H9 (cell line): ENCODE data around the gene ERC2. TPM values are rescaled to one million over a fixed set of nuclear protein-coding genes. Genes with fewer than 3 reads are reported as not detected.

Experiments used
- DNase-seq: peaks from one replicate; pipeline ENCODE4 v3.0.0-alpha.2; 2017
- H2AFZ ChIP-seq: one replicate; pipeline ENCODE4 v1.6.1; 2013; ENCODE audit warnings: mild to moderate bottlenecking, low read length, control low read depth, moderate library complexity
- H2AK5ac ChIP-seq: 2 replicates; pipeline ENCODE4 v1.6.1; 2013; ENCODE audit warnings: low read length, control low read depth, mixed read lengths; ENCODE audit not compliant: insufficient read length
- H2BK120ac ChIP-seq: one replicate; pipeline ENCODE4 v1.6.1; 2013; ENCODE audit warnings: low read depth, mild to moderate bottlenecking, low read length, control low read depth, inconsistent platforms; ENCODE audit not compliant: poor library complexity, severe bottlenecking
- H2BK12ac ChIP-seq: 2 replicates; pipeline ENCODE4 v1.6.1; 2013; ENCODE audit warnings: low read length, control low read depth, mixed read lengths, low read depth; ENCODE audit not compliant: insufficient read length
- H2BK15ac ChIP-seq: 2 replicates; pipeline ENCODE4 v1.6.1; 2013; ENCODE audit warnings: low read depth, low read length, control low read depth
- H2BK20ac ChIP-seq: one replicate; pipeline ENCODE4 v1.6.1; 2013; ENCODE audit warnings: low read depth, mild to moderate bottlenecking, low read length, control low read depth, inconsistent platforms; ENCODE audit not compliant: poor library complexity, severe bottlenecking
- H2BK5ac ChIP-seq: 2 replicates; pipeline ENCODE4 v1.6.1; 2013; ENCODE audit warnings: low read length, control low read depth, mixed read lengths; ENCODE audit not compliant: insufficient read length
- H3K14ac ChIP-seq: 2 replicates; pipeline ENCODE4 v1.6.1; 2013; ENCODE audit warnings: low read length, control low read depth; ENCODE audit not compliant: insufficient read depth
- H3K18ac ChIP-seq: 2 replicates; pipeline ENCODE4 v1.6.1; 2013; ENCODE audit warnings: low read depth, mild to moderate bottlenecking, mixed read lengths, low read length, control low read depth; ENCODE audit not compliant: insufficient read length
- H3K23ac ChIP-seq: 2 replicates; pipeline ENCODE4 v1.6.1; 2013; ENCODE audit warnings: low read length, control low read depth, mixed read lengths, low read depth; ENCODE audit not compliant: insufficient read length
- H3K23me2 ChIP-seq: 2 replicates; pipeline ENCODE4 v1.6.1; 2013; ENCODE audit warnings: low read depth, mild to moderate bottlenecking, mixed read lengths, low read length, control low read depth; ENCODE audit not compliant: insufficient read length, poor library complexity, severe bottlenecking
- H3K27ac ChIP-seq: 2 replicates; pipeline ENCODE4 v1.5.1; 2013; ENCODE audit warnings: low read length, control low read depth, mixed read lengths, low read depth; ENCODE audit not compliant: insufficient read length
- H3K27me3 ChIP-seq: 2 replicates; pipeline ENCODE4 v1.6.1; 2013; ENCODE audit warnings: low read length, control low read depth, inconsistent platforms; ENCODE audit not compliant: insufficient read depth
- H3K4ac ChIP-seq: 2 replicates; pipeline ENCODE4 v1.6.1; 2013; ENCODE audit warnings: low read depth, mild to moderate bottlenecking, control low read depth, inconsistent platforms, low read length, moderate library complexity
- H3K4me1 ChIP-seq: 2 replicates; pipeline ENCODE4 v1.6.1; 2013; ENCODE audit warnings: low read length, control low read depth, inconsistent platforms; ENCODE audit not compliant: insufficient read depth
- H3K4me2 ChIP-seq: 2 replicates; pipeline ENCODE4 v1.6.1; 2013; ENCODE audit warnings: low read length, control low read depth, mixed read lengths; ENCODE audit not compliant: insufficient read length, insufficient read depth
- H3K56ac ChIP-seq: 2 replicates; pipeline ENCODE4 v1.6.1; 2013; ENCODE audit warnings: low read depth, mild to moderate bottlenecking, mixed read lengths, low read length, control low read depth; ENCODE audit not compliant: insufficient read length
- H3K79me1 ChIP-seq: 2 replicates; pipeline ENCODE4 v1.6.1; 2013; ENCODE audit warnings: low read depth, mild to moderate bottlenecking, moderate library complexity, low read length, control low read depth, inconsistent platforms; ENCODE audit not compliant: insufficient read depth, poor library complexity, severe bottlenecking
- H3K79me2 ChIP-seq: 2 replicates; pipeline ENCODE4 v1.6.1; 2013; ENCODE audit warnings: low read length, control low read depth, inconsistent platforms; ENCODE audit not compliant: insufficient read depth
- H3K9ac ChIP-seq: 2 replicates; pipeline ENCODE4 v1.6.1; 2013; ENCODE audit warnings: low read length, control low read depth, mixed read lengths; ENCODE audit not compliant: insufficient read length; ENCODE audit errors: extremely low read depth
- H3K9me3 ChIP-seq: one replicate; pipeline ENCODE4 v1.6.1; 2013; ENCODE audit warnings: low read depth, low read length, inconsistent platforms; ENCODE audit not compliant: control insufficient read depth
- H3T11ph ChIP-seq: one replicate; pipeline ENCODE4 v1.6.1; 2013; ENCODE audit warnings: mild to moderate bottlenecking, low read length, control low read depth, inconsistent platforms
- H4K20me1 ChIP-seq: one replicate; pipeline ENCODE4 v1.6.1; 2013; ENCODE audit not compliant: control insufficient read depth, insufficient read length, insufficient read depth
- H4K5ac ChIP-seq: 2 replicates; pipeline ENCODE4 v1.6.1; 2013; ENCODE audit warnings: low read depth, mild to moderate bottlenecking, mixed read lengths, low read length, control low read depth; ENCODE audit not compliant: insufficient read length
- H4K8ac ChIP-seq: replicated peaks from 2 replicates; pipeline ENCODE4 v1.6.1; 2013; ENCODE audit warnings: low read length, control low read depth, mixed read lengths, low read depth; ENCODE audit not compliant: insufficient read length
- H4K91ac ChIP-seq: 2 replicates; pipeline ENCODE4 v1.6.1; 2013; ENCODE audit warnings: low read depth, mild to moderate bottlenecking, moderate library complexity, mixed read lengths, low read length, control low read depth; ENCODE audit not compliant: insufficient read length
- H3K27ac Mint-ChIP-seq, 3 experiments: 2 replicates in 2 of 3; 3 replicates in 1 of 3; pipeline ENCODE4 v1.8.0; 2020 to 2021; ENCODE audit warnings: mixed read lengths in 3 of 3, mild to moderate bottlenecking in 1 of 3, moderate library complexity in 1 of 3
- H3K27me3 Mint-ChIP-seq: 2 replicates; pipeline ENCODE4 v1.8.0; 2021; ENCODE audit warnings: low read depth, mild to moderate bottlenecking, moderate library complexity, mixed read lengths
- H3K36me3 Mint-ChIP-seq, 3 experiments: 2 replicates in 2 of 3; 3 replicates in 1 of 3; pipeline ENCODE4 v1.8.0; 2020 to 2021; ENCODE audit warnings: low read depth in 3 of 3, mixed read lengths in 3 of 3; ENCODE audit not compliant: insufficient read depth in 1 of 3
- H3K4me1 Mint-ChIP-seq, 2 experiments: 2 replicates each; pipeline ENCODE4 v1.8.0; 2020; ENCODE audit warnings: mixed read lengths in 2 of 2
- H3K4me3 Mint-ChIP-seq, 2 experiments: 2 replicates in 1 of 2; 3 replicates in 1 of 2; pipeline ENCODE4 v1.8.0; 2020 to 2021; ENCODE audit warnings: mild to moderate bottlenecking in 2 of 2, mixed read lengths in 2 of 2, moderate library complexity in 1 of 2
- H3K9me3 Mint-ChIP-seq, 2 experiments: 2 replicates in 1 of 2; 3 replicates in 1 of 2; pipeline ENCODE4 v1.8.0; 2020; ENCODE audit warnings: mild to moderate bottlenecking in 2 of 2, mixed read lengths in 2 of 2, moderate library complexity in 1 of 2
- WGBS: extraction: QIAGEN DNeasy Blood & Tissue Kit; methylation state at CpG from one replicate; pipeline ENCODE4 v1.1.7; 2013; ENCODE audit warnings: missing lambda C conversion rate, low lambda C conversion rate, mixed read lengths; ENCODE audit not compliant: insufficient read length; ENCODE audit errors: extremely low coverage; 5-methylcytosine and 5-hydroxymethylcytosine counted together
- total RNA-seq: library from RNA; stranded (reverse); gene quantifications from 2 replicates; pipeline ENCODE4 v1.2.1, GENCODE V29; 2021
- TF ChIP-seq, protein P1 (sequence below): fragments of 200-600 bp; sonication (generic); conservative IDR thresholded peaks from 3 replicates; pipeline ENCODE4 v1.8.0; 2021; ENCODE audit warnings: antibody characterized with exemption, mild to moderate bottlenecking

Gene ERC2
- total RNA-seq, 1 experiment from 2014 or later = 15.4 TPM

DNA sequence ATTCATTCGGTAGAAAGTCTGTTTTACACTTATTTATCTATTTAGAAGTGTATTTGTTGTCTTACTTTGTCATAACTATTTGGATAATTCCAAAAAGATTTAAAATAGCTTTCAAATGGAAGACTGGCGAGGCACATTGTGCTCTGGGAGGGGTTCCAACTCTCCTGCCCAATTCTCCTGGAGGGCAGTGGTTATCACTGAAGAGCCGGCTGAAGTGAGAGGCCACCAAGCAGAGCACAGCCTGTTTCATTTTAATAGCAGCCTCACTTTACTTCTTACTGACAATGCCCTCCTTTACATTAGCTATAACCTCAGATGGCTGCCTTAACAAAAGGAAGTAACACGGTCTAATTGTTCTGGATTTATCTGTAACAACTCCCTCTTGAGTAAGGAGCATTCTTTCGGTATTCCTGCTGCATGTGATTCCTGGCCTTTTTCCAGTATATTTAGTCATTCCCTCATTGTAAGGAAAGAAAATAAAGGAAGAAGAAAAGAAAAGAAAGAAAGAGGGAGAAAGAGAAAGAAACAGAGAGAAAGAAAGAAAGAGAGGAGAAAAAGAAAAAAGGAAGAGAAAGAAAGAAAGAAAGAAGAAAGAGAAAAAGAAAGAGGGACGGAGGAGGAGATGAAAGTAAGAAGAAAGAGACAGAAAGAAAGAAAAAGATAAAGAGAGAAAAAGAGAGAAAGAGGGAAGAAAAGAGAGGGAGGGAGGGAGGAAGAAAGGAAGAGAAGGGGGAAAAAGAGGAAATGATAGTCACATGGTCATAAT, 641.4 kb downstream of the ERC2 start:
- no peak overlapping the region for H4K91ac ChIP-seq
- H2BK20ac ChIP-seq = no peak overlapping the region
- Mint-ChIP-seq H3K4me3 (no peak overlapping the region), H3K9me3 (peaks cover 10 to 11% of the 10 kb centered on the region in 2 experiments; a peak in 4 of 5 replicates), H3K4me1 (peaks cover 2 to 7% of the 10 kb centered on the region in 2 experiments; a peak in 2 of 4 replicates), H3K27ac (peak overlapping the region in 2 of 3 experiments; percentile 25 to 30; a peak in 2 of 7 replicates), H3K27me3 (no peaks in the 10 kb centered on the region; the same call in 1 of the 2 replicates), H3K36me3 (peaks cover 0 to 20% (median 2%) of the 10 kb centered on the region in 3 experiments; a peak in 5 of 7 replicates)
- no peak overlapping the region for H2AK5ac ChIP-seq
- TF ChIP-seq, protein P1, sequence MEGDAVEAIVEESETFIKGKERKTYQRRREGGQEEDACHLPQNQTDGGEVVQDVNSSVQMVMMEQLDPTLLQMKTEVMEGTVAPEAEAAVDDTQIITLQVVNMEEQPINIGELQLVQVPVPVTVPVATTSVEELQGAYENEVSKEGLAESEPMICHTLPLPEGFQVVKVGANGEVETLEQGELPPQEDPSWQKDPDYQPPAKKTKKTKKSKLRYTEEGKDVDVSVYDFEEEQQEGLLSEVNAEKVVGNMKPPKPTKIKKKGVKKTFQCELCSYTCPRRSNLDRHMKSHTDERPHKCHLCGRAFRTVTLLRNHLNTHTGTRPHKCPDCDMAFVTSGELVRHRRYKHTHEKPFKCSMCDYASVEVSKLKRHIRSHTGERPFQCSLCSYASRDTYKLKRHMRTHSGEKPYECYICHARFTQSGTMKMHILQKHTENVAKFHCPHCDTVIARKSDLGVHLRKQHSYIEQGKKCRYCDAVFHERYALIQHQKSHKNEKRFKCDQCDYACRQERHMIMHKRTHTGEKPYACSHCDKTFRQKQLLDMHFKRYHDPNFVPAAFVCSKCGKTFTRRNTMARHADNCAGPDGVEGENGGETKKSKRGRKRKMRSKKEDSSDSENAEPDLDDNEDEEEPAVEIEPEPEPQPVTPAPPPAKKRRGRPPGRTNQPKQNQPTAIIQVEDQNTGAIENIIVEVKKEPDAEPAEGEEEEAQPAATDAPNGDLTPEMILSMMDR = no peak
- H3K14ac ChIP-seq = no peak overlapping the region
- no peaks in the 10 kb centered on the region for H3K9me3 ChIP-seq
- H3K4ac ChIP-seq = no peak overlapping the region
- H3K27ac ChIP-seq = no peak overlapping the region
- H3K56ac ChIP-seq = no peak overlapping the region
- no peaks in the 10 kb centered on the region for H4K20me1 ChIP-seq
- no peak overlapping the region for H2BK12ac ChIP-seq
- H3K4me2 ChIP-seq = no peak overlapping the region
- no peak overlapping the region for H4K8ac ChIP-seq
- H3K4me1 ChIP-seq = no peaks in the 10 kb centered on the region; the same call in 1 of the 2 replicates
- H3K18ac ChIP-seq = no peak overlapping the region
- no peak for DNase-seq
- H2AFZ ChIP-seq = no peak overlapping the region
- H2BK5ac ChIP-seq = no peak overlapping the region
- no peaks in the 10 kb centered on the region for H3K79me1 ChIP-seq
- no peaks in the 10 kb centered on the region for H3K27me3 ChIP-seq
- no peak overlapping the region for H4K5ac ChIP-seq
- H3K23ac ChIP-seq = no peak overlapping the region
- H3K79me2 ChIP-seq = no peaks in the 10 kb centered on the region
- no peak overlapping the region for H2BK15ac ChIP-seq
- WGBS = 100% methylated on average over 1 of the region's 6 CpGs
- no peak overlapping the region for H3K9ac ChIP-seq
- H3T11ph ChIP-seq = no peak overlapping the region
- no peak overlapping the region for H2BK120ac ChIP-seq
- no peaks in the 10 kb centered on the region for H3K23me2 ChIP-seq
